ENCODE results near the gene NCK2.

DNA sequence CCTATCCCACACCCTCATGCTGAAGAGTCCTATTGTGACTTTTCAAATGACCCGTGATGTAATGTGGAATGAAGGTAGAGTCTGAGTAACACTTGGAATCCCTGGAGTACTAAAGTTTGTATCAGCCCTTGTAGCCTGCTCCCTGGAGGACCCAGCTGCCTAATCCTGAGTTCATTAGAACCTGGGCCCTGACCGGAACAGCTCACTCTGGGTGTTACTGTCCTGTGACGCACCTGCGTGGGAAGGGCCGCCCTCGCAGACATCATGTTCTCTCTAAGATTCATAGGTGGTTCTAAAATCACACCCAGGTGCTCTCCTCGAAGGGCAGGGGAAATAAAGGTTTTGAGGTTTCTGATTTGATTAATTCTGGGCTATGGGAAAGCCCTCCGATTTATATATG is 62.3 kb downstream of the NCK2 start:
- TF ChIP-seq, protein P1, sequence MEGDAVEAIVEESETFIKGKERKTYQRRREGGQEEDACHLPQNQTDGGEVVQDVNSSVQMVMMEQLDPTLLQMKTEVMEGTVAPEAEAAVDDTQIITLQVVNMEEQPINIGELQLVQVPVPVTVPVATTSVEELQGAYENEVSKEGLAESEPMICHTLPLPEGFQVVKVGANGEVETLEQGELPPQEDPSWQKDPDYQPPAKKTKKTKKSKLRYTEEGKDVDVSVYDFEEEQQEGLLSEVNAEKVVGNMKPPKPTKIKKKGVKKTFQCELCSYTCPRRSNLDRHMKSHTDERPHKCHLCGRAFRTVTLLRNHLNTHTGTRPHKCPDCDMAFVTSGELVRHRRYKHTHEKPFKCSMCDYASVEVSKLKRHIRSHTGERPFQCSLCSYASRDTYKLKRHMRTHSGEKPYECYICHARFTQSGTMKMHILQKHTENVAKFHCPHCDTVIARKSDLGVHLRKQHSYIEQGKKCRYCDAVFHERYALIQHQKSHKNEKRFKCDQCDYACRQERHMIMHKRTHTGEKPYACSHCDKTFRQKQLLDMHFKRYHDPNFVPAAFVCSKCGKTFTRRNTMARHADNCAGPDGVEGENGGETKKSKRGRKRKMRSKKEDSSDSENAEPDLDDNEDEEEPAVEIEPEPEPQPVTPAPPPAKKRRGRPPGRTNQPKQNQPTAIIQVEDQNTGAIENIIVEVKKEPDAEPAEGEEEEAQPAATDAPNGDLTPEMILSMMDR (IDR thresholded peaks at IDR 0.05; ENCODE audit: low read depth, low read length, poor library complexity, severe bottlenecking) = no peak
- TF ChIP-seq EZH2phosphoT487 (IDR thresholded peaks at IDR 0.05; ENCODE audit: borderline replicate concordance, low read length) = no peak

Measured in DOHH2 (cell line).